ENCODE results near the gene DGKI.

The DGKI gene

GRCh38 chr7:137373507-137373906 is 473.3 kb downstream of the DGKI start:
- no peak for TF ChIP-seq CTCF (IDR thresholded peaks at IDR 0.05; ENCODE audit: control insufficient read depth, insufficient read depth, low read depth, low read length, missing control alignments)
- no peak for DNase-seq (ENCODE audit: low read depth)
- H3K4me3 ChIP-seq (ENCODE audit: control insufficient read depth, low read depth, low read length) = no peak overlapping the region

- DNase-seq (ENCODE audit: low read depth) = no peak
- no peak overlapping the region for H3K4me3 ChIP-seq (ENCODE audit: control insufficient read depth, low read depth, low read length)
- TF ChIP-seq CTCF (IDR thresholded peaks at IDR 0.05; ENCODE audit: control insufficient read depth, insufficient read depth, low read depth, low read length, missing control alignments) = no peak
These were observed 475.2 kb downstream of the DGKI start for GRCh38 chr7:137371616-137372015.

- no peak overlapping the region for H3K4me3 ChIP-seq (ENCODE audit: control insufficient read depth, low read depth, low read length)
- TF ChIP-seq CTCF (IDR thresholded peaks at IDR 0.05; ENCODE audit: control insufficient read depth, insufficient read depth, low read depth, low read length, missing control alignments) = no peak
- DNase-seq (ENCODE audit: low read depth) = no peak
These were observed 479.8 kb downstream of the DGKI start for GRCh38 chr7:137366995-137367394.

- H3K4me3 ChIP-seq (ENCODE audit: control insufficient read depth, low read depth, low read length) = no peak overlapping the region
- DNase-seq (ENCODE audit: low read depth) = no peak
- TF ChIP-seq CTCF (IDR thresholded peaks at IDR 0.05; ENCODE audit: control insufficient read depth, insufficient read depth, low read depth, low read length, missing control alignments) = no peak
These were observed 483.1 kb downstream of the DGKI start for GRCh38 chr7:137363683-137364082.

- H3K4me3 ChIP-seq (ENCODE audit: control insufficient read depth, low read depth, low read length) = no peak overlapping the region
- TF ChIP-seq CTCF (IDR thresholded peaks at IDR 0.05; ENCODE audit: control insufficient read depth, insufficient read depth, low read depth, low read length, missing control alignments) = no peak
- DNase-seq (ENCODE audit: low read depth) = no peak
These were observed 486.6 kb downstream of the DGKI start for GRCh38 chr7:137360087-137360679.

- no peak overlapping the region for H3K4me3 ChIP-seq (ENCODE audit: control insufficient read depth, low read depth, low read length)
- no peak for DNase-seq (ENCODE audit: low read depth)
- TF ChIP-seq CTCF (IDR thresholded peaks at IDR 0.05; ENCODE audit: control insufficient read depth, insufficient read depth, low read depth, low read length, missing control alignments) = no peak
These were observed 491.8 kb downstream of the DGKI start for GRCh38 chr7:137354961-137355360.

- no peak for TF ChIP-seq CTCF (IDR thresholded peaks at IDR 0.05; ENCODE audit: control insufficient read depth, insufficient read depth, low read depth, low read length, missing control alignments)
- DNase-seq (ENCODE audit: low read depth) = no peak
- H3K4me3 ChIP-seq (ENCODE audit: control insufficient read depth, low read depth, low read length) = no peak overlapping the region
These were observed 492.4 kb downstream of the DGKI start for GRCh38 chr7:137354396-137354795.

All from AG09309 (cell line).